ENCODE data around the gene NOVA2. TPM values are rescaled to one million over a fixed set of nuclear protein-coding genes. Genes with fewer than 3 reads are reported as not detected.

The NOVA2 gene
- polyA plus RNA-seq, 1 of the 3 experiments (the other 2 are of a cell fraction) = 1.9 TPM

DNA sequence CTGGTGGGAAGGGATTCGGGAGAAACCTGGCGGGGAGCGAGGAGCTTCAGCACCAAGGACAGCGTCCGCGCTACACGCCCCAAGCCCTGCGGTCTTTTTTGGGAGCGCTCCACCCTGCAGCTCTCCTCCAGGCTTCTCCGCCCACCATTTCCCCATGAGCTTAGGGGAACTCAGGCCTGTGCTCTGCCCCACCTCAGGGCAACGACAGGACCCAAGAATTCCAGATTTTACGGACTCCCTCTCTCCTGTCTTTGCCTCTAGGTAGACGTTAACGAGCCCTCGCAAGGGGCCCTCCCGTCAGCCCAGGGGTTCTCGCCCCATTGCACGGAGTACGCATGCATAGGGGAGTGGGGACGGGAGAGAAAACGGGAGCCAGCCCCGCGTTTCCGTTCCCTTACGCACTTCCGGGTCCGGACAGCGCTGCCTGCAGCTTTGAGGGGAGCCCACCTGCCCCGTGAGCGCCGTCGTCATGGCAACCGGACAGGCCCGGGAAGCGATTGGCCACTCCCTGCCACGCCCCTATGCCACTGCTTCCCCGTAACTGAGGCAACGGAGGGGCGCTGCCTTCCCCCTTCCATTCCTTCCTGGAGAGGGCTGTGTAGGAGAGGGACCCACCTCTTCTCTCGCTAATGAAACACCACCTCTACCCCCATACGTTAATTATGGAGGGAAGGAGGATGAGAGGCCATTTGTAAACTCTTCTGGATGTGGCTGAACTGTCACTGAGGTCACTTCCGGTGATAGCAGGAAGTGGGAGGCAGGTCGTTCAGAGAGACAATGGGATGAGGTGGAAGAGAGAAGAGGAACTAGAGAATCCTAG, 20.8 kb downstream of the NOVA2 start:
- Histone ChIP-seq H3K4me1 (ENCODE audit: control insufficient read depth in 1 of 2, insufficient read depth in 2 of 2, low read depth in 1 of 2, low read length in 1 of 2) (peaks cover 12 to 22% of the 10 kb centered on the region in 2 experiments; a peak in 3 of 4 replicates), H3K79me2 (ENCODE audit: insufficient read depth) (no peaks in the 10 kb centered on the region), H3K9ac (no peak overlapping the region), H4K20me1 (ENCODE audit: insufficient read depth) (no peaks in the 10 kb centered on the region), H2AFZ (ENCODE audit: low read depth) (0 out of 2 replicates have a peak overlapping the region, but pooled peaks have one; percentile 17), H3K27me3 (ENCODE audit: insufficient read depth) (no peaks in the 10 kb centered on the region), H3K9me3 (no peaks in the 10 kb centered on the region), H3K27ac (ENCODE audit: low read depth in 2 of 2, low read length in 1 of 2) (peak overlapping the region; percentile 40 to 72), H3K36me3 (replicated peaks in 1 of 2; ENCODE audit: control insufficient read depth in 1 of 2, insufficient read depth in 2 of 2, low read length in 1 of 2) (peaks cover 5 to 14% of the 10 kb centered on the region in 2 experiments), H3K9me2 (no peaks in the 10 kb centered on the region), H3F3A (replicated peaks; ENCODE audit: insufficient read depth) (peaks cover 9% of the 10 kb centered on the region), H3K4me3 (ENCODE audit: low read depth in 2 of 2, low read length in 1 of 2) (no peak overlapping the region), H3K4me2 (no peak overlapping the region)
- ChIA-PET POLR2A (no interaction called here), CTCF (interaction anchor here (0.9 to 2.3 kb wide), 3 partner anchors 8 to 136 kb away, joined by 3 to 6 read pairs (median 3); no protein-coding TSS in a partner anchor)
- WGBS (ENCODE audit: low lambda C conversion rate) = 86% methylated on average over 41 of the region's 43 CpGs
- peak; percentile 55 for DNase-seq
- peak; percentile 62 for TF ChIP-seq GABPA (IDR thresholded peaks at IDR 0.05; ENCODE audit: low read depth)
- TF ChIP-seq, protein P1, sequence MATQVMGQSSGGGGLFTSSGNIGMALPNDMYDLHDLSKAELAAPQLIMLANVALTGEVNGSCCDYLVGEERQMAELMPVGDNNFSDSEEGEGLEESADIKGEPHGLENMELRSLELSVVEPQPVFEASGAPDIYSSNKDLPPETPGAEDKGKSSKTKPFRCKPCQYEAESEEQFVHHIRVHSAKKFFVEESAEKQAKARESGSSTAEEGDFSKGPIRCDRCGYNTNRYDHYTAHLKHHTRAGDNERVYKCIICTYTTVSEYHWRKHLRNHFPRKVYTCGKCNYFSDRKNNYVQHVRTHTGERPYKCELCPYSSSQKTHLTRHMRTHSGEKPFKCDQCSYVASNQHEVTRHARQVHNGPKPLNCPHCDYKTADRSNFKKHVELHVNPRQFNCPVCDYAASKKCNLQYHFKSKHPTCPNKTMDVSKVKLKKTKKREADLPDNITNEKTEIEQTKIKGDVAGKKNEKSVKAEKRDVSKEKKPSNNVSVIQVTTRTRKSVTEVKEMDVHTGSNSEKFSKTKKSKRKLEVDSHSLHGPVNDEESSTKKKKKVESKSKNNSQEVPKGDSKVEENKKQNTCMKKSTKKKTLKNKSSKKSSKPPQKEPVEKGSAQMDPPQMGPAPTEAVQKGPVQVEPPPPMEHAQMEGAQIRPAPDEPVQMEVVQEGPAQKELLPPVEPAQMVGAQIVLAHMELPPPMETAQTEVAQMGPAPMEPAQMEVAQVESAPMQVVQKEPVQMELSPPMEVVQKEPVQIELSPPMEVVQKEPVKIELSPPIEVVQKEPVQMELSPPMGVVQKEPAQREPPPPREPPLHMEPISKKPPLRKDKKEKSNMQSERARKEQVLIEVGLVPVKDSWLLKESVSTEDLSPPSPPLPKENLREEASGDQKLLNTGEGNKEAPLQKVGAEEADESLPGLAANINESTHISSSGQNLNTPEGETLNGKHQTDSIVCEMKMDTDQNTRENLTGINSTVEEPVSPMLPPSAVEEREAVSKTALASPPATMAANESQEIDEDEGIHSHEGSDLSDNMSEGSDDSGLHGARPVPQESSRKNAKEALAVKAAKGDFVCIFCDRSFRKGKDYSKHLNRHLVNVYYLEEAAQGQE (IDR thresholded peaks at IDR 0.05; ENCODE audit: low read depth, low read length) = peak; percentile 95
- TF ChIP-seq RXRA (IDR thresholded peaks at IDR 0.05; ENCODE audit: borderline replicate concordance, low read depth) = no peak

DNA sequence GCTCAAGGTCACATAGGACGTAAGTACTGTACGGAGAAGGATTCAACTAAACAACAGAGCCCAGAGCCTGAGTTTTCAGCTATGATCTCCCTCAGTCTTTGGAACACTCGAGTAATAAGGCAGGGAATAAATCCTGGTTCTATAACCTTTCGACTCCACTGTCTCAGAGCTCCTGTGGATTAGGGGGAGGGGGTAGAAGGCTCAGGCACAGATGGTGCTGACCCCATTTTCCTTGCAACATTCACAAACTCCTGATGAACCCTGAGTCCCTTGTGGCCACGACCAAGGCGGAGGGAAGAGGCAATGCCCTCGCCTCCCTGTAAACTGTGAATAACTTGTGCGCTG, 21.4 kb downstream of the NOVA2 start:
- Histone ChIP-seq H3K27me3 (ENCODE audit: insufficient read depth) (no peaks in the 10 kb centered on the region), H3K4me3 (ENCODE audit: low read depth in 2 of 2, low read length in 1 of 2) (no peak overlapping the region), H3K4me1 (ENCODE audit: control insufficient read depth in 1 of 2, insufficient read depth in 2 of 2, low read depth in 1 of 2, low read length in 1 of 2) (peaks cover 12 to 22% of the 10 kb centered on the region in 2 experiments; a peak in 3 of 4 replicates), H3K9ac (no peak overlapping the region), H2AFZ (ENCODE audit: low read depth) (no peak overlapping the region), H3K27ac (ENCODE audit: low read depth in 2 of 2, low read length in 1 of 2) (no peak overlapping the region), H3K9me3 (no peaks in the 10 kb centered on the region), H3K36me3 (replicated peaks in 1 of 2; ENCODE audit: control insufficient read depth in 1 of 2, insufficient read depth in 2 of 2, low read length in 1 of 2) (peaks cover 5 to 14% of the 10 kb centered on the region in 2 experiments), H3K79me2 (ENCODE audit: insufficient read depth) (no peaks in the 10 kb centered on the region), H3K9me2 (no peaks in the 10 kb centered on the region), H4K20me1 (ENCODE audit: insufficient read depth) (no peaks in the 10 kb centered on the region), H3K4me2 (no peak overlapping the region), H3F3A (replicated peaks; ENCODE audit: insufficient read depth) (peaks cover 9% of the 10 kb centered on the region)
- POLR2A ChIA-PET = interaction anchor here (0.6 kb wide), 1 partner anchor 49 kb away, joined by 4 read pairs; no protein-coding TSS in a partner anchor
- CTCF ChIA-PET = interaction anchor here (1.6 to 2.3 kb wide), 2 partner anchors 9 to 135 kb away, joined by 3 to 6 read pairs; no protein-coding TSS in a partner anchor
- WGBS (ENCODE audit: low lambda C conversion rate) = 62% methylated on average over 8 of the region's 8 CpGs
- TF ChIP-seq, protein P2, sequence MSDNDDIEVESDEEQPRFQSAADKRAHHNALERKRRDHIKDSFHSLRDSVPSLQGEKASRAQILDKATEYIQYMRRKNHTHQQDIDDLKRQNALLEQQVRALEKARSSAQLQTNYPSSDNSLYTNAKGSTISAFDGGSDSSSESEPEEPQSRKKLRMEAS (IDR thresholded peaks at IDR 0.05; ENCODE audit: low read depth) = no peak
- TF ChIP-seq, protein P3, sequence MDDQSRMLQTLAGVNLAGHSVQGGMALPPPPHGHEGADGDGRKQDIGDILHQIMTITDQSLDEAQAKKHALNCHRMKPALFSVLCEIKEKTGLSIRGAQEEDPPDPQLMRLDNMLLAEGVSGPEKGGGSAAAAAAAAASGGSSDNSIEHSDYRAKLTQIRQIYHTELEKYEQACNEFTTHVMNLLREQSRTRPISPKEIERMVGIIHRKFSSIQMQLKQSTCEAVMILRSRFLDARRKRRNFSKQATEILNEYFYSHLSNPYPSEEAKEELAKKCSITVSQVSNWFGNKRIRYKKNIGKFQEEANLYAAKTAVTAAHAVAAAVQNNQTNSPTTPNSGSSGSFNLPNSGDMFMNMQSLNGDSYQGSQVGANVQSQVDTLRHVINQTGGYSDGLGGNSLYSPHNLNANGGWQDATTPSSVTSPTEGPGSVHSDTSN (IDR thresholded peaks at IDR 0.05) = no peak
- TF ChIP-seq NFIC (IDR thresholded peaks at IDR 0.05; ENCODE audit: borderline replicate concordance) (no peak), RXRA (IDR thresholded peaks at IDR 0.05; ENCODE audit: borderline replicate concordance, low read depth) (no peak), GATA2 (CRISPR knock-in tag; IDR thresholded peaks at IDR 0.05) (no peak), YY1 (IDR thresholded peaks at IDR 0.05; ENCODE audit: low read depth) (no peak)
- TF ChIP-seq, protein P4, sequence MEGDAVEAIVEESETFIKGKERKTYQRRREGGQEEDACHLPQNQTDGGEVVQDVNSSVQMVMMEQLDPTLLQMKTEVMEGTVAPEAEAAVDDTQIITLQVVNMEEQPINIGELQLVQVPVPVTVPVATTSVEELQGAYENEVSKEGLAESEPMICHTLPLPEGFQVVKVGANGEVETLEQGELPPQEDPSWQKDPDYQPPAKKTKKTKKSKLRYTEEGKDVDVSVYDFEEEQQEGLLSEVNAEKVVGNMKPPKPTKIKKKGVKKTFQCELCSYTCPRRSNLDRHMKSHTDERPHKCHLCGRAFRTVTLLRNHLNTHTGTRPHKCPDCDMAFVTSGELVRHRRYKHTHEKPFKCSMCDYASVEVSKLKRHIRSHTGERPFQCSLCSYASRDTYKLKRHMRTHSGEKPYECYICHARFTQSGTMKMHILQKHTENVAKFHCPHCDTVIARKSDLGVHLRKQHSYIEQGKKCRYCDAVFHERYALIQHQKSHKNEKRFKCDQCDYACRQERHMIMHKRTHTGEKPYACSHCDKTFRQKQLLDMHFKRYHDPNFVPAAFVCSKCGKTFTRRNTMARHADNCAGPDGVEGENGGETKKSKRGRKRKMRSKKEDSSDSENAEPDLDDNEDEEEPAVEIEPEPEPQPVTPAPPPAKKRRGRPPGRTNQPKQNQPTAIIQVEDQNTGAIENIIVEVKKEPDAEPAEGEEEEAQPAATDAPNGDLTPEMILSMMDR (IDR thresholded peaks at IDR 0.05) = no peak
- TF ChIP-seq, protein P5, sequence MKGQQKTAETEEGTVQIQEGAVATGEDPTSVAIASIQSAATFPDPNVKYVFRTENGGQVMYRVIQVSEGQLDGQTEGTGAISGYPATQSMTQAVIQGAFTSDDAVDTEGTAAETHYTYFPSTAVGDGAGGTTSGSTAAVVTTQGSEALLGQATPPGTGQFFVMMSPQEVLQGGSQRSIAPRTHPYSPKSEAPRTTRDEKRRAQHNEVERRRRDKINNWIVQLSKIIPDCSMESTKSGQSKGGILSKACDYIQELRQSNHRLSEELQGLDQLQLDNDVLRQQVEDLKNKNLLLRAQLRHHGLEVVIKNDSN (IDR thresholded peaks at IDR 0.05; ENCODE audit: borderline replicate concordance, low read depth) = no peak
- no peak for DNase-seq
